Endothelial cell of umbilical vein (primary cell): Measurements from ENCODE around the gene UIMC1. TPM values are rescaled to one million over a fixed set of nuclear protein-coding genes. Genes with fewer than 3 reads are reported as not detected.

Source experiments
- BruUV-seq: library from RNA; stranded (reverse); fragments of 400-500 nt; replicated peaks from 2 replicates; lab custom pipeline; 2021; lab: Mats Ljungman, UMichigan
- CTCF ChIA-PET: fragments of 300-600, 350-600 bp; sonication (Branson Sonifier 250); formaldehyde crosslinking; loops from one replicate; lab custom pipeline; 2021; ENCODE audit warnings: antibody characterized with exemption, inconsistent platforms; lab: Charles Lee
- POLR2A ChIA-PET: fragments of 300-600, 350-600 bp; sonication (Branson Sonifier 250); formaldehyde crosslinking; loops from one replicate; lab custom pipeline; 2021; ENCODE audit warnings: antibody characterized with exemption, inconsistent platforms; lab: Charles Lee
- DNase-seq: peaks from one replicate; pipeline ENCODE4 v3.0.0-alpha.2; 2011; ENCODE audit warnings: low read depth, low spot score
- FAIRE-seq: peaks from 2 replicates; lab custom pipeline; 2011; peaks lifted over from hg19 to GRCh38; lab: Jason Lieb, UNC
- H2AFZ ChIP-seq: 2 replicates; pipeline ENCODE4 v1.6.0; 2012; ENCODE audit warnings: low read depth, low read length, control low read depth, inconsistent platforms
- H3K27ac ChIP-seq: 2 replicates; pipeline ENCODE4 v1.5.1; 2011; ENCODE audit warnings: low read depth, mild to moderate bottlenecking, control low read depth, low read length, moderate library complexity; ENCODE audit not compliant: insufficient read depth
- H3K27me3 ChIP-seq, 2 experiments: 2 replicates each; pipeline versions ENCODE4 v1.6.0 to v1.6.1; 2011; ENCODE audit warnings: low read length in 2 of 2, mixed read lengths in 1 of 2; ENCODE audit not compliant: control insufficient read depth in 2 of 2, insufficient read depth in 2 of 2
- H3K36me3 ChIP-seq, 2 experiments: 2 replicates in 1 of 2; 3 replicates in 1 of 2; pipeline ENCODE4 v1.5.1; 2011; ENCODE audit warnings: low read length in 2 of 2, mild to moderate bottlenecking in 1 of 2, moderate library complexity in 1 of 2; ENCODE audit not compliant: control insufficient read depth in 2 of 2, insufficient read depth in 2 of 2; ENCODE audit errors: extremely low read depth in 1 of 2
- H3K4me1 ChIP-seq: 3 replicates; pipeline ENCODE4 v1.5.1; 2011; ENCODE audit warnings: mild to moderate bottlenecking, low read length; ENCODE audit not compliant: control insufficient read depth, insufficient read depth; ENCODE audit errors: extremely low read depth
- H3K4me2 ChIP-seq: 2 replicates; pipeline ENCODE4 v1.6.1; 2011; ENCODE audit warnings: low read length, control low read depth, mixed read lengths; ENCODE audit not compliant: insufficient read depth
- H3K4me3 ChIP-seq, 3 experiments: fragments of 200-600 bp in 1 of 3; sonication (generic), shearing (Covaris generic) in 1 of 3; replicated peaks in 1 of 3; 2 replicates each; pipeline ENCODE4 v1.5.1; 2011 to 2016; ENCODE audit warnings: control low read depth in 3 of 3, low read length in 3 of 3, mild to moderate bottlenecking in 2 of 3, inconsistent platforms in 1 of 3, low read depth in 1 of 3, moderate library complexity in 1 of 3; ENCODE audit not compliant: insufficient read depth in 1 of 3
- H3K79me2 ChIP-seq: 2 replicates; pipeline ENCODE4 v1.6.0; 2012; ENCODE audit warnings: low read length, inconsistent platforms; ENCODE audit not compliant: control insufficient read depth, insufficient read depth
- H3K9ac ChIP-seq: replicated peaks from 2 replicates; pipeline ENCODE3; 2011; ENCODE audit warnings: low read length, control low read depth; ENCODE audit not compliant: insufficient read depth; ENCODE audit errors: extremely low read depth
- H3K9me1 ChIP-seq: replicated peaks from 3 replicates; pipeline ENCODE4 v1.6.0; 2011; ENCODE audit warnings: mild to moderate bottlenecking, low read length; ENCODE audit not compliant: control insufficient read depth, insufficient read depth; ENCODE audit errors: extremely low read depth
- H3K9me3 ChIP-seq: replicated peaks from 2 replicates; pipeline ENCODE4 v1.5.1; 2012; ENCODE audit warnings: low read length, inconsistent platforms; ENCODE audit not compliant: control insufficient read depth, insufficient read depth
- H4K20me1 ChIP-seq: replicated peaks from 2 replicates; pipeline ENCODE3; 2011; ENCODE audit warnings: mild to moderate bottlenecking, low read length; ENCODE audit not compliant: control insufficient read depth, insufficient read depth; ENCODE audit errors: extremely low read depth
- EZH2 ChIP-seq: IDR thresholded peaks from 2 replicates; pipeline ENCODE4 v1.6.1; 2012; ENCODE audit warnings: borderline replicate concordance, low read depth, mild to moderate bottlenecking, moderate library complexity, low read length, inconsistent platforms; ENCODE audit not compliant: severe bottlenecking
- POLR2AphosphoS5 ChIP-seq: IDR thresholded peaks from 2 replicates; pipeline ENCODE4 v1.6.1; 2012; ENCODE audit warnings: low read depth, mild to moderate bottlenecking, control low read depth, low read length, moderate library complexity; ENCODE audit not compliant: insufficient read depth
- dilution Hi-C: fragments of 300-500 bp; cut with MboI; formaldehyde crosslinking; loops from one replicate; pipeline ENCODE4 v1.15.0; 2019; ENCODE audit warnings: low sequenced_read_pairs; ENCODE audit not compliant: extremely low pct_ligation_motif_present
- intact Hi-C: fragments of 100-400 bp; cut with micrococcal nuclease; formaldehyde crosslinking; loops from one replicate; pipeline ENCODE4 v1.10.0; 2022
- polyA plus RNA-seq, 4 experiments: library from polyadenylated mRNA; depleted of rRNA in 3 of 4; stranded (reverse) in 3 of 4; unstranded in 1 of 4; fragments of >200 nt; gene quantifications; 2 replicates each; pipeline versions ENCODE4 v1.2.1 to v1.2.3, GENCODE V29; 2011 to 2012; ENCODE audit warnings: missing spikeins in 1 of 4
- total RNA-seq: library from RNA; stranded (reverse); gene quantifications from 2 replicates; pipeline ENCODE4 v1.2.3, GENCODE V29; 2021
- TF ChIP-seq, protein P1 (sequence below): IDR thresholded peaks from 2 replicates; pipeline ENCODE4 v1.6.1; 2011; ENCODE audit not compliant: insufficient read depth, insufficient read length

UIMC1 gene
- total and polyA plus RNA-seq, 2 donors (not counting 3 experiments of a cell fraction or from before 2014, with no cell fraction given), result 17.2 to 60.1 TPM

DNA sequence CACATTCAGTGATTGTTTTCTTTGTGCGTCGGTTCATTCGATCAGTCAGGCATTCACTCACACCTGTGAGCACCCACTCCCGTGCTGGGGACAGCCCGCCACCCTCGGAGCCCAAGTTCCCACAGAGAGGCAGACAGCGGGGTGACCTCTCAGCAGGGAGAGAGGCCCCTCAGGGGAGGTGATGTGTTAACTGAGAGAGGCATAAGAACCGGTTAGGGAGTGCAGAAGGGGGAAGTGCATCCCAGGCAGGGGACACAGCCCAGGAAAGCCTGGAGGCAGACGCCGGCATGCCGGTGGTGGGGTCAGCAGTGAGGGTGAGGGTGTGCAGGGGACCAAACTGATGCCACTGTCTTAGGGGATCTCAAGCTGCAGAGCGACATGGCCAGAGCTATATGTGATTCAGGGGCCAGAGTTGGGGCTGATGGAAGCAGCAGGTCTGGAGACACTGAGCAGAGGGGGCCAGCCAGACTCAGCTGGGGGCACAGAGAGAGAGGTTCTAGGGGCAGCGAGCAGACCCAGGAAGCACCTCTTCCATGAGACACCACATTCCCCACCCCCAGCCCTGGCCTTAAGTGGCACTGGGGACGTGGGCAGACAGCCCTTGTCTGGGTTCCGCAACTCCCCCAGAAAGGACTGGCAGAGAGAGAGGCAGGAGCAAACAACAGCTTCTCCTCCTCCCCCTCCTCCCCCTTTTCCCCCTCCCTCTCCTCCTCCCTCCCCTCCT, 143.4 kb downstream of the UIMC1 start:
- H4K20me1 ChIP-seq, result no peaks in the 10 kb centered on the region
- H3K4me1 ChIP-seq, result no peaks in the 10 kb centered on the region
- H3K79me2 ChIP-seq, result no peaks in the 10 kb centered on the region
- H3K27ac ChIP-seq, result no peak overlapping the region
- H3K4me2 ChIP-seq, result no peak overlapping the region
- no peak overlapping the region for H3K4me3 ChIP-seq
- ChIA-PET POLR2A (no interaction called here), CTCF (no interaction called here)
- no peaks in the 10 kb centered on the region for H3K36me3 ChIP-seq
- no peak for DNase-seq
- H2AFZ ChIP-seq, result no peak overlapping the region
- peaks cover 5 to 11% of the 10 kb centered on the region in 2 experiments for H3K27me3 ChIP-seq
- no peak overlapping the region for H3K9ac ChIP-seq
- dilution Hi-C loops (no loop called here), intact Hi-C loops (no loop called here)
- TF ChIP-seq EZH2, result peak; percentile 14
- no peak for TF ChIP-seq POLR2AphosphoS5
- H3K9me1 ChIP-seq, result no peaks in the 10 kb centered on the region
- no TSS peak for BruUV-seq
- no peak for FAIRE-seq
- H3K9me3 ChIP-seq, result no peaks in the 10 kb centered on the region

DNA sequence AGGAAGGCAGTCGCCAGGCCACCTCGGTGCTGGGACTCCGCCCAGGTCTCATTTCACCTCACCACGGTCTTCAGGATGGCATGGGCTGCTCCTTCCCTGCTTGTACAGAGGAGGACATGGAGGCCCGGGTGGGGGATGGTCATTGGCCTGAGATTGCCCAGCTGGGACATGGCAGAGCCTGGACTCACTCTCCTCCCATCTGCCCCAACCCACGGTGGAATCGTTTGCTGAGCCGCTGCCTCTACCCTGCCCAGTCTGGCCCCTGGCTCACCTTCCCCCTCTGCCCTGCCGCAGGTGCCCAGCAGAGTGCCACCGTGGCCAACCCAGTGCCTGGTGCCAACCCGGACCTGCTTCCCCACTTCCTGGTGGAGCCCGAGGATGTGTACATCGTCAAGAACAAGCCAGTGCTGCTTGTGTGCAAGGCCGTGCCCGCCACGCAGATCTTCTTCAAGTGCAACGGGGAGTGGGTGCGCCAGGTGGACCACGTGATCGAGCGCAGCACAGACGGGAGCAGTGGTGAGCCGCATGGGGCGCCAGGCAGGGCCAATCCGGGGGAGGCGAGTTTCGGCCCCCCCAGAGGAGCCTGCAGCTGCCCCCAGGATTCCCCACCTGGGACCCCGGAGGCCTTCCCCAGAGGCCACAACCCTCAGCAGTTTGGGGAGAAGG, 144.1 kb downstream of the UIMC1 start:
- H3K36me3 ChIP-seq, result no peaks in the 10 kb centered on the region
- H2AFZ ChIP-seq, result no peak overlapping the region
- H3K4me2 ChIP-seq, result no peak overlapping the region
- TF ChIP-seq, protein P1, sequence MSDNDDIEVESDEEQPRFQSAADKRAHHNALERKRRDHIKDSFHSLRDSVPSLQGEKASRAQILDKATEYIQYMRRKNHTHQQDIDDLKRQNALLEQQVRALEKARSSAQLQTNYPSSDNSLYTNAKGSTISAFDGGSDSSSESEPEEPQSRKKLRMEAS, result no peak
- ChIA-PET POLR2A (no interaction called here), CTCF (no interaction called here)
- no peak overlapping the region for H3K9ac ChIP-seq
- no peaks in the 10 kb centered on the region for H4K20me1 ChIP-seq
- peaks cover 5 to 10% of the 10 kb centered on the region in 2 experiments for H3K27me3 ChIP-seq
- dilution Hi-C loops (no loop called here), intact Hi-C loops (no loop called here)
- no peaks in the 10 kb centered on the region for H3K9me3 ChIP-seq
- no peak for FAIRE-seq
- no peak overlapping the region for H3K4me3 ChIP-seq
- no peaks in the 10 kb centered on the region for H3K4me1 ChIP-seq
- H3K27ac ChIP-seq, result no peak overlapping the region
- H3K79me2 ChIP-seq, result no peaks in the 10 kb centered on the region
- DNase-seq, result no peak
- H3K9me1 ChIP-seq, result no peaks in the 10 kb centered on the region
- BruUV-seq, result no TSS peak
